ENCODE measurements around the gene ZNF341. TPM values are rescaled to one million over a fixed set of nuclear protein-coding genes. Genes with fewer than 3 reads are reported as not detected.
A peak's percentile ranks its signal among the peaks of the same experiment; 100 is the strongest.

ZNF341 gene
- total and polyA plus RNA-seq, 2 of the 8 experiments (the other 6 are each of a cell fraction or from before 2014, with no cell fraction given), result 5.8 to 6.4 TPM

GRCh38 chr20:33732166-33732970 lies 572 bp downstream of the ZNF341 start (continued):
- TF ChIP-seq NANOG (IDR thresholded peaks at IDR 0.05; ENCODE audit: insufficient read depth, low read depth, low read length, poor library complexity, severe bottlenecking) (no peak), KDM1A (IDR thresholded peaks at IDR 0.05; ENCODE audit: borderline replicate concordance, low read length) (no peak), HDAC2 (IDR thresholded peaks at IDR 0.05; ENCODE audit: borderline replicate concordance in 1 of 2, low read depth in 2 of 2, low read length in 2 of 2) (no peak), CTCF (IDR thresholded peaks at IDR 0.05; ENCODE audit: control extremely low read depth in 1 of 3, insufficient read depth in 1 of 3, low read depth in 1 of 3, low read length in 3 of 3) (no peak), CTBP2 (IDR thresholded peaks at IDR 0.05; ENCODE audit: borderline replicate concordance, insufficient read depth, insufficient read length, low read length) (no peak), SP2 (IDR thresholded peaks at IDR 0.05; ENCODE audit: low read length) (no peak), POLR2A (IDR thresholded peaks at IDR 0.05; ENCODE audit: control extremely low read depth in 1 of 2, low read depth in 2 of 2, low read length in 2 of 2) (no peak; a peak in 1 of 3 replicates), ZNF274 (IDR thresholded peaks at IDR 0.05; ENCODE audit: borderline replicate concordance, extremely low read depth, low read length) (no peak), BACH1 (IDR thresholded peaks at IDR 0.05; ENCODE audit: low read length) (no peak), EP300 (IDR thresholded peaks at IDR 0.05; ENCODE audit: borderline replicate concordance in 1 of 2, low read depth in 2 of 2, low read length in 2 of 2) (peak in 1 of 2 experiments; percentile 99; a peak in 2 of 3 replicates), GABPA (IDR thresholded peaks at IDR 0.05; ENCODE audit: borderline replicate concordance, insufficient read depth, low read length) (peak; percentile 8; the same call in 1 of the 2 replicates), MAX (IDR thresholded peaks at IDR 0.05) (peak; percentile 70), TEAD4 (IDR thresholded peaks at IDR 0.05; ENCODE audit: low read depth, low read length) (no peak), CREB1 (IDR thresholded peaks at IDR 0.05) (no peak), ATF3 (IDR thresholded peaks at IDR 0.05; ENCODE audit: insufficient read depth, low read depth, low read length) (no peak), SIRT6 (IDR thresholded peaks at IDR 0.05; ENCODE audit: low read length) (no peak), SIX5 (IDR thresholded peaks at IDR 0.05; ENCODE audit: low read depth, low read length) (no peak), TAF7 (optimal IDR thresholded peaks at IDR 0.05; ENCODE audit: borderline replicate concordance, low read depth, low read length) (peak; percentile 7), JUN (IDR thresholded peaks at IDR 0.05; ENCODE audit: low read depth, low read length) (no peak), HDAC6 (IDR thresholded peaks at IDR 0.05; ENCODE audit: low read depth, low read length) (no peak)

All from H1 (cell line).